ENCODE measurements around the gene RNF44. TPM values are rescaled to one million over a fixed set of nuclear protein-coding genes. Genes with fewer than 3 reads are reported as not detected.

Gene RNF44
- polyA plus RNA-seq, 1 experiment: 4.0 TPM

DNA sequence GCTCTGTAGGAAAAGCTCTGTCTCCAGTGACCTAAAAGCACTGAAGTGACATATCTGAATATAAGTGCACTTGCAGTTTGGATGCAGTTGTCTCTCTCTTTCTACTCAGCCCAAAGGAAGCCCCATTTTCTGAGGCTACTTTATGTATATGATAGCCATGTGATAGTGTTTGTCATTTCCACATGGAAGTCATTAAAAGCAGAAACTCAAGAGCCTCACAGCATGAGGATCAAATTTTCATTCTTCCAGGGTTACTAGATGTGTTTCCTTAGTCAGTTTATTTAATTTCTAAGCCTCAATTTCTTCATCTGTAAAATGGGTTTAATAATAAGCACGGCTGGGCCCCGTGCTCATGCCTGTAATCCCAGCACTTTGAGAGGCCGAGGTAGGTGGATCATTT lies 36.7 kb downstream of the RNF44 start:
- H3K4me3 ChIP-seq (ENCODE audit: low read depth, low read length): no peak overlapping the region
- H3K27ac ChIP-seq (ENCODE audit: low read depth, low read length): no peak overlapping the region
- ChIA-PET CTCF (interaction anchor here (0.6 kb wide), 1 partner anchor 43 kb away, joined by 4 read pairs; no protein-coding TSS in a partner anchor), POLR2A (interaction anchor here (1.5 kb wide), 2 partner anchors 9 to 34 kb away, joined by 4 to 9 read pairs; no protein-coding TSS in a partner anchor)
- TF ChIP-seq, protein P1, sequence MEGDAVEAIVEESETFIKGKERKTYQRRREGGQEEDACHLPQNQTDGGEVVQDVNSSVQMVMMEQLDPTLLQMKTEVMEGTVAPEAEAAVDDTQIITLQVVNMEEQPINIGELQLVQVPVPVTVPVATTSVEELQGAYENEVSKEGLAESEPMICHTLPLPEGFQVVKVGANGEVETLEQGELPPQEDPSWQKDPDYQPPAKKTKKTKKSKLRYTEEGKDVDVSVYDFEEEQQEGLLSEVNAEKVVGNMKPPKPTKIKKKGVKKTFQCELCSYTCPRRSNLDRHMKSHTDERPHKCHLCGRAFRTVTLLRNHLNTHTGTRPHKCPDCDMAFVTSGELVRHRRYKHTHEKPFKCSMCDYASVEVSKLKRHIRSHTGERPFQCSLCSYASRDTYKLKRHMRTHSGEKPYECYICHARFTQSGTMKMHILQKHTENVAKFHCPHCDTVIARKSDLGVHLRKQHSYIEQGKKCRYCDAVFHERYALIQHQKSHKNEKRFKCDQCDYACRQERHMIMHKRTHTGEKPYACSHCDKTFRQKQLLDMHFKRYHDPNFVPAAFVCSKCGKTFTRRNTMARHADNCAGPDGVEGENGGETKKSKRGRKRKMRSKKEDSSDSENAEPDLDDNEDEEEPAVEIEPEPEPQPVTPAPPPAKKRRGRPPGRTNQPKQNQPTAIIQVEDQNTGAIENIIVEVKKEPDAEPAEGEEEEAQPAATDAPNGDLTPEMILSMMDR (IDR thresholded peaks at IDR 0.05; ENCODE audit: low read depth, low read length): no peak
- H3K9me3 ChIP-seq (ENCODE audit: control insufficient read depth, insufficient read depth, low read length): no peaks in the 10 kb centered on the region
- DNase-seq (ENCODE audit: low read depth, low spot score): no peak
- H3K27me3 ChIP-seq (ENCODE audit: control insufficient read depth, insufficient read depth, low read length): no peaks in the 10 kb centered on the region

DNA sequence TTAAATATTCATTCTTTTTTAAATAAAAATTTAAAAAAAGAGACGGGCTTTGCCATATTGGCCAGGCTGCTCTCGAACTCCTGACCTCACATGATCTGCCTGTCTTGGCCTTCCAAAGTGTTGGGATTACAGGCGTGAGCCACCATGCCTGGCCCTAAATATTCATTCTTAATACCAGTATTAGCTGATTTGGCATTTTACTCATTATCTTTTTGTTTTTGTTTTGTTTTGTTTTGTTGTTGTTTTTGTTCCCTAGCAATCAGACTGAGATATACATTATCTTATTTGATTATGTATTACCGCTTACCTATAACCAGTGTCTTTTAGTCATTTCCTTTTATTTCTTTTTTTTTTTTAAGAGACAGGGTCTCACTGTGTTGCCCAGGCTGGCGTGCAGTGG lies 37.9 kb downstream of the RNF44 start:
- Histone ChIP-seq H3K4me3 (ENCODE audit: low read depth, low read length) (no peak overlapping the region), H3K9me3 (ENCODE audit: control insufficient read depth, insufficient read depth, low read length) (no peaks in the 10 kb centered on the region), H3K27me3 (ENCODE audit: control insufficient read depth, insufficient read depth, low read length) (no peaks in the 10 kb centered on the region), H3K27ac (ENCODE audit: low read depth, low read length) (no peak overlapping the region)
- CTCF ChIA-PET: interaction anchor here (2.1 kb wide), 1 partner anchor 51 kb away, joined by 7 read pairs; the partner anchor contains the start of gene FAF2
- no peak for DNase-seq (ENCODE audit: low read depth, low spot score)
- POLR2A ChIA-PET: no interaction called here
- TF ChIP-seq, protein P1 (IDR thresholded peaks at IDR 0.05; ENCODE audit: low read depth, low read length): no peak

DNA sequence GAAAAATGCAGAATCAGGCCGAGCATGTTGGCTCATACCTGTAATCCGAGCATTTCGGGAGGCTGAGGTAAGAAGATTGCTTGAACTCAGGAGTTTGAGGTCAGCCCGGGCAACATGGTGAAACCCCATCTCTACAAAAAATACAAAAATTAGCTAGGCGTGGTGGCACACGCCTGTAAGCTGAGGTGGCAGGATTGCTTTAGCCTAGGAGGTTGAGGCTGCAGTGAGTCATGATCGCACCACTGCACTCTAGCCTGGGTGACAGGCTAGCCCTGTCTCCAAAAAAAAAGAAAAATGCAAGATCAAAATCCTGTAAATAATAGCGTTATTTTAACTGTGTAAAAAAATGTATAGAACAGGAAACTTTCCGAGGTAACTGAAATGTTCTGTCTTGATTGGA lies 39.4 kb downstream of the RNF44 start:
- H3K27ac ChIP-seq (ENCODE audit: low read depth, low read length): no peak overlapping the region
- H3K27me3 ChIP-seq (ENCODE audit: control insufficient read depth, insufficient read depth, low read length): no peaks in the 10 kb centered on the region
- ChIA-PET CTCF (no interaction called here), POLR2A (no interaction called here)
- no peaks in the 10 kb centered on the region for H3K9me3 ChIP-seq (ENCODE audit: control insufficient read depth, insufficient read depth, low read length)
- DNase-seq (ENCODE audit: low read depth, low spot score): no peak
- no peak overlapping the region for H3K4me3 ChIP-seq (ENCODE audit: low read depth, low read length)
- TF ChIP-seq, protein P1 (IDR thresholded peaks at IDR 0.05; ENCODE audit: low read depth, low read length): no peak

DNA sequence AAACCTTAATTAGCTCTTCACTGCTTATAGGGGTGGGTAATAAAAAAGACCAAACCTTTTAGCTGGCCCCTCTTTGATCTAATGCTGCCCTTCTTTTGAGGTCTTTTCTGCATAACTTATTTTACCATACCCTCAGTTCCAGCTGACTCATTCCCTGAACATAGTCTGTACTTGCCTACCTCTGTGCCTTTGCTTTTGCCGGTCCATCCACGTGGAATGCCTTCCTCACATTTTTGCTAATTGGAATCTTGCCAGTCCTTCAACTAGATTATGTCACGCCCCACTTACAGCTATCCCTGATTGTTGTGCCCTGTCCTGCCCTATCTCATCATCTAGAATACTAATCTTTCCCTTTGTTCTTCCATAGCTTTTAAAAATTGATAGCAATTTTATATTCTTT lies 44.8 kb downstream of the RNF44 start:
- no peak overlapping the region for H3K27ac ChIP-seq (ENCODE audit: low read depth, low read length)
- no peaks in the 10 kb centered on the region for H3K27me3 ChIP-seq (ENCODE audit: control insufficient read depth, insufficient read depth, low read length)
- ChIA-PET POLR2A (no interaction called here), CTCF (interaction anchor here (0.6 to 0.9 kb wide), 2 partner anchors 32 to 44 kb away, joined by 6 to 14 read pairs; partner anchors contain the start of gene FAF2)
- no peaks in the 10 kb centered on the region for H3K9me3 ChIP-seq (ENCODE audit: control insufficient read depth, insufficient read depth, low read length)
- TF ChIP-seq, protein P1 (IDR thresholded peaks at IDR 0.05; ENCODE audit: low read depth, low read length): no peak
- DNase-seq (ENCODE audit: low read depth, low spot score): no peak
- H3K4me3 ChIP-seq (ENCODE audit: low read depth, low read length): no peak overlapping the region

DNA sequence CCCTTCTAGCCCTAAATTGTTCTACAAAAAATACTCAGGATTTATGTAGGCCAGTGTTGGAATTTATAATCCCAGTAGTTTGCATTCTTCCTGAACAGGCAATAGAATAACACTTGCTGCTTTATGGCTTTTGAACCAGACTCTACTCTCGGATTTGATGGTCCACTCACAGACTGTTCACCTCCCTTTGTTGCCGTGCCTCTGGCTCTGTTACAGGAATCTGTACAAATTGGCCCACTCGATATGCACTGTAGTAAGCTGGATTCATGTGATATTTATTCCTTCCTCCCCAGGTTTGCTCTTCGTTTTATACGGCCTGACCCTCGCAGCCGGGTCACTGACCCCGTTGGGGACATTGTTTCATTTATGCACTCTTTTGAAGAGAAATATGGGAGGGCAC lies 45.3 kb downstream of the RNF44 start:
- Histone ChIP-seq H3K9me3 (ENCODE audit: control insufficient read depth, insufficient read depth, low read length) (no peaks in the 10 kb centered on the region), H3K27me3 (ENCODE audit: control insufficient read depth, insufficient read depth, low read length) (no peaks in the 10 kb centered on the region), H3K4me3 (ENCODE audit: low read depth, low read length) (no peak overlapping the region), H3K27ac (ENCODE audit: low read depth, low read length) (no peak overlapping the region)
- ChIA-PET POLR2A (no interaction called here), CTCF (interaction anchor here (0.9 kb wide), 1 partner anchor 44 kb away, joined by 6 read pairs; the partner anchor contains the start of gene FAF2)
- TF ChIP-seq, protein P1 (IDR thresholded peaks at IDR 0.05; ENCODE audit: low read depth, low read length): no peak
- no peak for DNase-seq (ENCODE audit: low read depth, low spot score)

Measured in AG04450 (cell line).